ENCODE data around the gene YBX3. TPM values are rescaled to one million over a fixed set of nuclear protein-coding genes. Genes with fewer than 3 reads are reported as not detected.

Gene YBX3
- total and polyA plus RNA-seq, 2 of the 13 experiments (the other 11 are each of a cell fraction or from before 2014, with no cell fraction given): 77.5 to 99.6 TPM

DNA sequence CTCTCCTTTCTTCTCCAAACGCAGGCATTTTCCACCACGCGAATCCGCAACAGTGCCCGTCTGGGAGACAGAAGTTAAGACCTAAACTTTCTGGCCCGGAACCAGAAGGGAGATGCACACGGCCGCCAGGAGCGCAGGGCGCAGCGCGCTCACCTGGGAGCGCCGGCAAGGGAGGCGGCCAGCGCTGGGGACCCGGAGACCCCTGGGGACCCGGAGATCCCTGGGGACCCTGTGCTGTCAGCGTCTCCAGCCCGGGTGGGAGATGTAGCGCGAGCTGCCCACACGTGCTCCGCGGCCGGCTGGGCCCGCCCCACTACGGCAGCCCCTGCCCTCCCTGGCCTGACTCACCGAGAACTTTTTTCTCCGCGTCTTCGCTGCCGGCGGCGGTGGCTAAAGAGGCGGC is 620 bp downstream of the YBX3 start (continued):
- TF ChIP-seq, protein P1, sequence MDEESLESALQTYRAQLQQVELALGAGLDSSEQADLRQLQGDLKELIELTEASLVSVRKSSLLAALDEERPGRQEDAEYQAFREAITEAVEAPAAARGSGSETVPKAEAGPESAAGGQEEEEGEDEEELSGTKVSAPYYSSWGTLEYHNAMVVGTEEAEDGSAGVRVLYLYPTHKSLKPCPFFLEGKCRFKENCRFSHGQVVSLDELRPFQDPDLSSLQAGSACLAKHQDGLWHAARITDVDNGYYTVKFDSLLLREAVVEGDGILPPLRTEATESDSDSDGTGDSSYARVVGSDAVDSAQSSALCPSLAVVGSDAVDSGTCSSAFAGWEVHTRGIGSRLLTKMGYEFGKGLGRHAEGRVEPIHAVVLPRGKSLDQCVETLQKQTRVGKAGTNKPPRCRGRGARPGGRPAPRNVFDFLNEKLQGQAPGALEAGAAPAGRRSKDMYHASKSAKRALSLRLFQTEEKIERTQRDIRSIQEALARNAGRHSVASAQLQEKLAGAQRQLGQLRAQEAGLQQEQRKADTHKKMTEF (CRISPR knock-in tag; IDR thresholded peaks at IDR 0.05): no peak
- TF ChIP-seq MEIS2 (CRISPR knock-in tag; IDR thresholded peaks at IDR 0.05): no peak
- 0 out of 2 replicates have a peak, but pooled peaks have one; percentile 4 for TF ChIP-seq MEIS1 (CRISPR knock-in tag; IDR thresholded peaks at IDR 0.05; ENCODE audit: borderline replicate concordance)
- TF ChIP-seq ZFP62 (CRISPR knock-in tag; IDR thresholded peaks at IDR 0.05): no peak
- peak; percentile 60; the same call in 1 of the 2 replicates for TF ChIP-seq KDM5B (CRISPR knock-in tag; IDR thresholded peaks at IDR 0.05; ENCODE audit: borderline replicate concordance)
- TF ChIP-seq ZNF572 (CRISPR knock-in tag; IDR thresholded peaks at IDR 0.05): peak; percentile 86; the same call in 1 of the 2 replicates
- no peak for TF ChIP-seq RELA (CRISPR knock-in tag; IDR thresholded peaks at IDR 0.05)
- peak; percentile 35; the same call in 1 of the 2 replicates for TF ChIP-seq ZNF44 (CRISPR knock-in tag; IDR thresholded peaks at IDR 0.05)
- 0 out of 2 replicates have a peak, but pooled peaks have one; percentile 11 for TF ChIP-seq HOXA5 (CRISPR knock-in tag; IDR thresholded peaks at IDR 0.05)
- TF ChIP-seq ZNF234 (CRISPR knock-in tag; conservative IDR thresholded peaks at IDR 0.05): 0 out of 2 replicates have a peak, but pooled peaks have one; percentile 26
- no peak for TF ChIP-seq ZFP1 (CRISPR knock-in tag; IDR thresholded peaks at IDR 0.05)
- 0 out of 2 replicates have a peak, but pooled peaks have one; percentile 16 for TF ChIP-seq ZNF543 (CRISPR knock-in tag; IDR thresholded peaks at IDR 0.05)
- TF ChIP-seq NR2F1 (CRISPR knock-in tag; IDR thresholded peaks at IDR 0.05): no peak
- TF ChIP-seq, protein P2, sequence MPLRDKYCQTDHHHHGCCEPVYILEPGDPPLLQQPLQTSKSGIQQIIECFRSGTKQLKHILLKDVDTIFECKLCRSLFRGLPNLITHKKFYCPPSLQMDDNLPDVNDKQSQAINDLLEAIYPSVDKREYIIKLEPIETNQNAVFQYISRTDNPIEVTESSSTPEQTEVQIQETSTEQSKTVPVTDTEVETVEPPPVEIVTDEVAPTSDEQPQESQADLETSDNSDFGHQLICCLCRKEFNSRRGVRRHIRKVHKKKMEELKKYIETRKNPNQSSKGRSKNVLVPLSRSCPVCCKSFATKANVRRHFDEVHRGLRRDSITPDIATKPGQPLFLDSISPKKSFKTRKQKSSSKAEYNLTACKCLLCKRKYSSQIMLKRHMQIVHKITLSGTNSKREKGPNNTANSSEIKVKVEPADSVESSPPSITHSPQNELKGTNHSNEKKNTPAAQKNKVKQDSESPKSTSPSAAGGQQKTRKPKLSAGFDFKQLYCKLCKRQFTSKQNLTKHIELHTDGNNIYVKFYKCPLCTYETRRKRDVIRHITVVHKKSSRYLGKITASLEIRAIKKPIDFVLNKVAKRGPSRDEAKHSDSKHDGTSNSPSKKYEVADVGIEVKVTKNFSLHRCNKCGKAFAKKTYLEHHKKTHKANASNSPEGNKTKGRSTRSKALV (CRISPR knock-in tag; IDR thresholded peaks at IDR 0.05): peak; percentile 83; the same call in 1 of the 2 replicates
- TF ChIP-seq ZNF101 (CRISPR knock-in tag; IDR thresholded peaks at IDR 0.05; ENCODE audit: borderline replicate concordance, low read depth): 0 out of 2 replicates have a peak, but pooled peaks have one; percentile 25
- TF ChIP-seq, protein P3, sequence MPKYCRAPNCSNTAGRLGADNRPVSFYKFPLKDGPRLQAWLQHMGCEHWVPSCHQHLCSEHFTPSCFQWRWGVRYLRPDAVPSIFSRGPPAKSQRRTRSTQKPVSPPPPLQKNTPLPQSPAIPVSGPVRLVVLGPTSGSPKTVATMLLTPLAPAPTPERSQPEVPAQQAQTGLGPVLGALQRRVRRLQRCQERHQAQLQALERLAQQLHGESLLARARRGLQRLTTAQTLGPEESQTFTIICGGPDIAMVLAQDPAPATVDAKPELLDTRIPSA (CRISPR knock-in tag; IDR thresholded peaks at IDR 0.05; ENCODE audit: borderline replicate concordance): peak; percentile 83; the same call in 1 of the 2 replicates
- TF ChIP-seq ZNF180 (CRISPR knock-in tag; IDR thresholded peaks at IDR 0.05; ENCODE audit: borderline replicate concordance, low read depth): no peak
- TF ChIP-seq ZNF816 (CRISPR knock-in tag; IDR thresholded peaks at IDR 0.05; ENCODE audit: borderline replicate concordance): 0 out of 2 replicates have a peak, but pooled peaks have one; percentile 24
- TF ChIP-seq ZZZ3 (CRISPR knock-in tag; IDR thresholded peaks at IDR 0.05; ENCODE audit: borderline replicate concordance): no peak
- 0 out of 2 replicates have a peak, but pooled peaks have one; percentile 29 for TF ChIP-seq ADNP (CRISPR knock-in tag; IDR thresholded peaks at IDR 0.05)
- peak; percentile 3; the same call in 1 of the 2 replicates for TF ChIP-seq TMF1 (CRISPR knock-in tag; IDR thresholded peaks at IDR 0.05; ENCODE audit: low read depth)
- TF ChIP-seq, protein P4, sequence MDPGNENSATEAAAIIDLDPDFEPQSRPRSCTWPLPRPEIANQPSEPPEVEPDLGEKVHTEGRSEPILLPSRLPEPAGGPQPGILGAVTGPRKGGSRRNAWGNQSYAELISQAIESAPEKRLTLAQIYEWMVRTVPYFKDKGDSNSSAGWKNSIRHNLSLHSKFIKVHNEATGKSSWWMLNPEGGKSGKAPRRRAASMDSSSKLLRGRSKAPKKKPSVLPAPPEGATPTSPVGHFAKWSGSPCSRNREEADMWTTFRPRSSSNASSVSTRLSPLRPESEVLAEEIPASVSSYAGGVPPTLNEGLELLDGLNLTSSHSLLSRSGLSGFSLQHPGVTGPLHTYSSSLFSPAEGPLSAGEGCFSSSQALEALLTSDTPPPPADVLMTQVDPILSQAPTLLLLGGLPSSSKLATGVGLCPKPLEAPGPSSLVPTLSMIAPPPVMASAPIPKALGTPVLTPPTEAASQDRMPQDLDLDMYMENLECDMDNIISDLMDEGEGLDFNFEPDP (CRISPR knock-in tag; conservative IDR thresholded peaks at IDR 0.05): 0 out of 2 replicates have a peak, but pooled peaks have one; percentile 21
- TF ChIP-seq SMAD9 (CRISPR knock-in tag; IDR thresholded peaks at IDR 0.05): 0 out of 2 replicates have a peak, but pooled peaks have one; percentile 44

Measured in HepG2 (cell line).